ENCODE data around the gene LRRK1. TPM values are rescaled to one million over a fixed set of nuclear protein-coding genes. Genes with fewer than 3 reads are reported as not detected.

Gene LRRK1
- total RNA-seq, 1 donor from 2014 or later: 4.2 TPM

DNA sequence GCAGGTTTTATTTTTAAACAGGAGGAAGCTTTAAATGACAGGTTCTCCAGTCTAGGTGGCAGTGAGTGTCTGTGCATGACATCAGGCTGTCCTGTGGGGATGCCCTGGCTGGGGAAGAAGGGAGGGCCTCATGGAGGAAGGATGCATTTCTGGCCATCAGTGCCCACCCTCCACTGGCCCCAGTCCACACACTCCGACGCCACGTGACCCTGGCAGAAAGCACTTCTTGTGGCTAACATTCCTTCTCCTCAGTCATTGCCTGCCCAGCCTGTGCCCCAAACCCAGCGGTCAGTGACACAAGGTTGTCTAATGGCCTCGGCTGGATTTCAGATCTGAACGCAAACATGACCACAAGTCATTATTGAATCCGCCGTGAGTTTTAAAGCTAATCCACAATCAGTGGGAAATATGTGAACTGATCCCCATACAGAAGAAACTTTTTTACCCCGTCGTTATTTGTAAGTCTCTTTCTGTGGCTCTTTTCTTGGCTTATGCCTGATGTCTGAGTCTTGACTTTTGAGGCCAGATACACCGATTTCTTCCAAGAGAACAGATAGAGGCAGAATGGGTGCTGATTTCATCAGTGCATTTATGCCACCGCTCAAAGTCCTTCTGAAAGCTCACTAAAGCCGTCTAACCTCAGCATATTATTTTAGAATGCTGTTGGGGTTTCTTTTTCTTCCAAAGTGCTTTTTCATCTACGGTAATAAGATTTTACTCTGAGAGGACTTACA is 17.3 kb upstream of the LRRK1 start:
- Histone ChIP-seq H3K27me3 (ENCODE audit: control insufficient read depth, insufficient read depth, low read length) (no peaks in the 10 kb centered on the region), H3K4me3 (ENCODE audit: low read depth, low read length) (no peak overlapping the region), H3K36me3 (ENCODE audit: control insufficient read depth, insufficient read depth, low read length) (peaks cover 32% of the 10 kb centered on the region)
- FAIRE-seq (no peak), DNase-seq (ENCODE audit: low read depth) (no peak)
- TF ChIP-seq, protein P1, sequence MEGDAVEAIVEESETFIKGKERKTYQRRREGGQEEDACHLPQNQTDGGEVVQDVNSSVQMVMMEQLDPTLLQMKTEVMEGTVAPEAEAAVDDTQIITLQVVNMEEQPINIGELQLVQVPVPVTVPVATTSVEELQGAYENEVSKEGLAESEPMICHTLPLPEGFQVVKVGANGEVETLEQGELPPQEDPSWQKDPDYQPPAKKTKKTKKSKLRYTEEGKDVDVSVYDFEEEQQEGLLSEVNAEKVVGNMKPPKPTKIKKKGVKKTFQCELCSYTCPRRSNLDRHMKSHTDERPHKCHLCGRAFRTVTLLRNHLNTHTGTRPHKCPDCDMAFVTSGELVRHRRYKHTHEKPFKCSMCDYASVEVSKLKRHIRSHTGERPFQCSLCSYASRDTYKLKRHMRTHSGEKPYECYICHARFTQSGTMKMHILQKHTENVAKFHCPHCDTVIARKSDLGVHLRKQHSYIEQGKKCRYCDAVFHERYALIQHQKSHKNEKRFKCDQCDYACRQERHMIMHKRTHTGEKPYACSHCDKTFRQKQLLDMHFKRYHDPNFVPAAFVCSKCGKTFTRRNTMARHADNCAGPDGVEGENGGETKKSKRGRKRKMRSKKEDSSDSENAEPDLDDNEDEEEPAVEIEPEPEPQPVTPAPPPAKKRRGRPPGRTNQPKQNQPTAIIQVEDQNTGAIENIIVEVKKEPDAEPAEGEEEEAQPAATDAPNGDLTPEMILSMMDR (IDR thresholded peaks at IDR 0.05; ENCODE audit: insufficient read depth, low read length, severe bottlenecking): no peak

DNA sequence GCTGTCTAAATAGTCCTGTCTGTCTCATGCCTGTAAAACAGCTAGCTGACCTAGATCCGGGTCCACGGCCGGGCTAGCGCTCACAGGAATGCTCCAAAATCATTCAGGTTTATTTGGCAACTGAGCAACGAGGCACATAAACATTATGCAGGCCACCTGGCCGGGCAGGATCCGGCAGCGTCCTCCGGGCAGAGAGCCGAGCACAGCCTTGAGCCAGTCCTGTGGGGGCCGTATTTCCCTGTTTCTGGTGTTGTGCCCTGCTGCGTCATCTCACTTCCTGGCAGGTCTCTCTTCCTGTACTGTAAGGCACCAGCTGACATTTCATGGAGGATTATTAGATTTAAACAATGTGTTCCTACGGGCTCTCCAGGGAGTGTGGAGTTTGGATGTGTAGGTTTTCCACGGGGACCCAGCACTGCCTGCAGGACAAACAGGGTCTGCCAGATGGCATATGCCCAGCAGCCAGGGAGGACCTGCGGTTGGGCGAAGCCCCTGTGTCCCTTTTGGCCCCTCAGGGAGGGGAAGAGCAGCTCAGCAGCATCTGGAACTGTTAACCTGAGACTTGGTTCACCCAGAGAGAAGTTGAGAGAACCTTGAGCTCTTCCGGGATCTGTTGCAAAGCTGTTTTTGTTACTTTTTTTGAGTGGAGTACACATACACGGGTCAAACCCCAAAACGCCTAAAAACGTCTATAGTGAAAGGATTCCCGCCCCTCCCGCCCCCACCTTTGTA is 16.6 kb upstream of the LRRK1 start:
- DNase-seq (ENCODE audit: low read depth) (peak; percentile 91), FAIRE-seq (peak; percentile 94)
- TF ChIP-seq, protein P1 (IDR thresholded peaks at IDR 0.05; ENCODE audit: insufficient read depth, low read length, severe bottlenecking): no peak
- peaks cover 31% of the 10 kb centered on the region for H3K36me3 ChIP-seq (ENCODE audit: control insufficient read depth, insufficient read depth, low read length)
- H3K27me3 ChIP-seq (ENCODE audit: control insufficient read depth, insufficient read depth, low read length): no peaks in the 10 kb centered on the region
- H3K4me3 ChIP-seq (ENCODE audit: low read depth, low read length): no peak overlapping the region

- Histone ChIP-seq H3K36me3 (ENCODE audit: control insufficient read depth, insufficient read depth, low read length) (peaks cover 27% of the 10 kb centered on the region), H3K27me3 (ENCODE audit: control insufficient read depth, insufficient read depth, low read length) (no peaks in the 10 kb centered on the region), H3K4me3 (ENCODE audit: low read depth, low read length) (no peak overlapping the region)
- FAIRE-seq (no peak), DNase-seq (ENCODE audit: low read depth) (no peak)
- TF ChIP-seq, protein P1 (IDR thresholded peaks at IDR 0.05; ENCODE audit: insufficient read depth, low read length, severe bottlenecking): no peak
Measured at GRCh38 chr15:100903168-100903554, 16.0 kb upstream of the LRRK1 start.

- TF ChIP-seq, protein P1 (IDR thresholded peaks at IDR 0.05; ENCODE audit: insufficient read depth, low read length, severe bottlenecking): peak; percentile 45
- DNase-seq (ENCODE audit: low read depth) (peak; percentile 49), FAIRE-seq (peak; percentile 85)
- Histone ChIP-seq H3K27me3 (ENCODE audit: control insufficient read depth, insufficient read depth, low read length) (no peaks in the 10 kb centered on the region), H3K4me3 (ENCODE audit: low read depth, low read length) (no peak overlapping the region), H3K36me3 (ENCODE audit: control insufficient read depth, insufficient read depth, low read length) (peaks cover 30% of the 10 kb centered on the region)
Measured at GRCh38 chr15:100905850-100906249, 13.3 kb upstream of the LRRK1 start.

GRCh38 chr15:100908466-100908865 is 10.7 kb upstream of the LRRK1 start:
- no peaks in the 10 kb centered on the region for H3K27me3 ChIP-seq (ENCODE audit: control insufficient read depth, insufficient read depth, low read length)
- TF ChIP-seq, protein P1 (IDR thresholded peaks at IDR 0.05; ENCODE audit: insufficient read depth, low read length, severe bottlenecking): no peak
- DNase-seq (ENCODE audit: low read depth): no peak
- H3K4me3 ChIP-seq (ENCODE audit: low read depth, low read length): no peak overlapping the region
- H3K36me3 ChIP-seq (ENCODE audit: control insufficient read depth, insufficient read depth, low read length): peaks cover 29% of the 10 kb centered on the region
- no peak for FAIRE-seq

All from bronchial epithelial cell (primary cell).